ENCODE measurements around the gene NATD1. TPM values are rescaled to one million over a fixed set of nuclear protein-coding genes. Genes with fewer than 3 reads are reported as not detected.

NATD1 gene
- total and polyA plus RNA-seq, 3 donors from 2014 or later: 12.1 to 20.0 (median 17.9) TPM

GRCh38 chr17:21289175-21289901, 36.1 kb upstream of the NATD1 start:
- H3K27me3 ChIP-seq: no peaks in the 10 kb centered on the region
- no peaks in the 10 kb centered on the region for H3K36me3 ChIP-seq (ENCODE audit: low read depth, missing control alignments)
- intact Hi-C loops (cut with DNase I; ENCODE audit: low total_unique reads): loop anchor here (10.0 kb wide), 2 partner anchors 165 to 225 kb away; partner anchors contain the start of gene DHRS7B
- DNase-seq: no peak
- no peaks in the 10 kb centered on the region for H3K9me3 ChIP-seq
- no peak overlapping the region for H3K4me3 ChIP-seq
- no peak for TF ChIP-seq CTCF (IDR thresholded peaks at IDR 0.05)
- no peak for TF ChIP-seq POLR2A (IDR thresholded peaks at IDR 0.05)
- 83 to 86% methylated on average over 3 to 11 of the region's 11 CpGs for WGBS, 2 donors
- no peak overlapping the region for H3K27ac ChIP-seq
- peaks cover 34% of the 10 kb centered on the region for H3K4me1 ChIP-seq

GRCh38 chr17:21288571-21289017, 35.4 kb upstream of the NATD1 start:
- H3K4me1 ChIP-seq: peaks cover 39% of the 10 kb centered on the region
- no peaks in the 10 kb centered on the region for H3K9me3 ChIP-seq
- DNase-seq: no peak
- no peaks in the 10 kb centered on the region for H3K27me3 ChIP-seq
- no peak for TF ChIP-seq POLR2A (IDR thresholded peaks at IDR 0.05)
- no peak for TF ChIP-seq CTCF (IDR thresholded peaks at IDR 0.05)
- H3K27ac ChIP-seq: peak overlapping the region; percentile 24 to 46
- no peak overlapping the region for H3K4me3 ChIP-seq
- WGBS, 2 donors: 76 to 80% methylated on average over 6 of the region's 6 CpGs
- no peaks in the 10 kb centered on the region for H3K36me3 ChIP-seq (ENCODE audit: low read depth, missing control alignments)
- intact Hi-C loops (cut with DNase I; ENCODE audit: low total_unique reads): loop anchor here (10.0 kb wide), 2 partner anchors 164 to 226 kb away; partner anchors contain the start of gene DHRS7B

DNA sequence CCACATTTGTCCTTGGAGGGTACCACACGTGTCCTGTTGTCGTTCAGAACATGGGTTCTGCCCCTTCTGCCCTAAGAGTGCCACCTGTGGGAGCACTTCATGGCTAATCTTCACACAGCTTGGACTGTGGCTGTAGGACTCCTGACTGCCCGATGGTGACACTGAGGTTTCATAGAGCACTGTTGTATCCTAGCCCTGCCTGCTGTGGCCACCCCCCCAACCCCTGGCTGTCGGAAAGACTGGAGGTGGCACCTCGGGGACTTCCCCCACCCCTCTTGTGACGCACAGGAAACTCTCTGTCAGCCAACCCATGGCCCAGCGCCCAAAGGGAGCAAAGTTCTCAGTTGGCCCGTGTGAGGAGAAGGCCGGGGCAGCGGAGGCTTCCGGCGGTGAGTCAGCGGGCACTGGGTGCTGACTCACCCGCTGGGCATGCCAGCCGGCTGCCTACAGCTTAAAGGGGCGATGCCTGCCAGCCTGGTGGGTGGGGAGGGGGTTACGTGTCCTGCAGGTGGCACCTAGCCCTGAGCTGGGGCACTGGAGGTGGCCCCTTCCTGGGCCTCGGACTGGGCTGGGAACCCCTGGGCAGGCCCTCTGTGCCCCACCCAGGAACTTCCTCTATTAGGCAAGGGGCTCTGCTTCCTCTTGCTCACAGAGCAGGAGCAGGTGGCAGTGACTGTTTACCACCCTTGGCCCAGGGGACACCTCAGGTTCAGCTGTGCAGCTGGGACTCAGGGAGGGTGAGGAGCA, 34.7 kb upstream of the NATD1 start:
- 32 to 40% methylated on average over 1 to 18 of the region's 18 CpGs for WGBS, 2 donors
- H3K9me3 ChIP-seq: no peaks in the 10 kb centered on the region
- TF ChIP-seq CTCF (IDR thresholded peaks at IDR 0.05) (no peak), POLR2A (IDR thresholded peaks at IDR 0.05) (no peak)
- no peaks in the 10 kb centered on the region for H3K36me3 ChIP-seq (ENCODE audit: low read depth, missing control alignments)
- H3K27me3 ChIP-seq: no peaks in the 10 kb centered on the region
- no peak overlapping the region for H3K4me3 ChIP-seq
- intact Hi-C loops (cut with DNase I; ENCODE audit: low total_unique reads): loop anchor here (10.0 kb wide), 2 partner anchors 163 to 227 kb away; partner anchors contain the start of gene DHRS7B
- DNase-seq: peak; percentile 88
- H3K4me1 ChIP-seq: peaks cover 40% of the 10 kb centered on the region
- H3K27ac ChIP-seq: peak overlapping the region; percentile 24 to 89

GRCh38 chr17:21286909-21287702, 33.9 kb upstream of the NATD1 start:
- TF ChIP-seq CTCF (IDR thresholded peaks at IDR 0.05) (no peak), POLR2A (IDR thresholded peaks at IDR 0.05) (no peak)
- Histone ChIP-seq H3K36me3 (ENCODE audit: low read depth, missing control alignments) (no peaks in the 10 kb centered on the region), H3K9me3 (no peaks in the 10 kb centered on the region), H3K4me1 (peaks cover 40% of the 10 kb centered on the region), H3K27me3 (no peaks in the 10 kb centered on the region), H3K27ac (peak overlapping the region; percentile 0 to 89), H3K4me3 (no peak overlapping the region)
- intact Hi-C loops (cut with DNase I; ENCODE audit: low total_unique reads): loop anchor here (10.0 kb wide), 2 partner anchors 162 to 228 kb away; partner anchors contain the start of gene DHRS7B
- WGBS, 2 donors: 68 to 75% methylated on average over 7 to 9 of the region's 9 CpGs
- DNase-seq: no peak
